H1 (cell line): ENCODE results near the gene DPM2. TPM values are rescaled to one million over a fixed set of nuclear protein-coding genes. Genes with fewer than 3 reads are reported as not detected.

Source experiments
- CTBP2 ChIP-seq: IDR thresholded peaks from 2 replicates; pipeline ENCODE4 v1.7.0; 2011; ENCODE audit warnings: borderline replicate concordance, mild to moderate bottlenecking, moderate library complexity, mixed read lengths, low read length; ENCODE audit not compliant: insufficient read depth, insufficient read length
- GABPA ChIP-seq: IDR thresholded peaks from 2 replicates; pipeline ENCODE4 v1.6.1; 2011; ENCODE audit warnings: mild to moderate bottlenecking, low read length, moderate library complexity, borderline replicate concordance; ENCODE audit not compliant: insufficient read depth
- polyA plus RNA-seq, 7 experiments: library from polyadenylated mRNA; depleted of rRNA in 3 of 7; stranded (reverse) in 5 of 7; unstranded in 2 of 7; fragments of >200 nt in 5 of 7; fragments of 200-250 nt in 2 of 7; gene quantifications; 1 replicate in 5 of 7; 2 replicates in 1 of 7; 4 replicates in 1 of 7; pipeline versions ENCODE4 v1.2.1 to v1.2.3, GENCODE V29; 2011 to 2013; ENCODE audit warnings: missing spikeins in 2 of 7, mixed read lengths in 2 of 7
- total RNA-seq: library from RNA; stranded (reverse); fragmentation: NEBNext Ultra II Directional; extraction: Animal tissue kit (Norgen Biotek cat#: 25700); gene quantifications from 2 replicates; pipeline ENCODE4 v1.2.1, GENCODE V29; 2021

The DPM2 gene
- total and polyA plus RNA-seq, 2 of the 8 experiments (the other 6 are each of a cell fraction or from before 2014, with no cell fraction given): 45.4 to 95.4 TPM

DNA sequence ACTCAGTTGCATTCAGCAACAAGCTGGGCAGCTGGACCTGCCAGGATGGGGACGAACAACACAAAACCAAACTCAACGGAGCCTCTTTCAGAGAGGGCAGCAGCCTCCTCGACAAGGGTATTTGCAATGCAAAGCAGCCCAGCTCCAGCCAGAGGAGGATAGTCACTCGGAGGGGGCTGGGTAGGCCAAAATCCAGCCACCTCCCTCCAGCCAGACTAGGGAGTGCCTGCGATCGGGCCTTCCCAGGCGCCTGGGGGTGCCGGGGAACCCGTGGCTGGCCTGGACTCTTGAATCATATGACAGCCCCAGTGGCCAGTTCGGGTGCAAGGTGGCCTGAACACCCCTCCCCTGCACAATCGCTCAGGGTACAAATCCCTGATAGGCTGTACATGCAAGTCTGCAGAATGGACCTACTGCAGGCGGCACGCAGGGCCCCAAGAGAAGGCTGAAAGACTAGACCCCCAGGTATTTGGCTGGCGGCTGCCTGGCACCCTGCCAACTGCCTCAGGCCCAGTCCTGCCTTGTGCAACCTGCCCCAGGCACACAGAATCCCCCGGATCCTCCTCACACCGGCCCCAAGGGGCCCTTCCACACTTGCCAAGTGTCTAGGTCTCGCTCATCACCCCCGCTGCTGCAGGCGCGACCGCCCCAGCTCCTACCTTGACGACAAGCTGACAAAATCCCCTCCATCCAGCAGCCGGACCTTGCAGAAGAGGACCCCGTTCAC is 41.8 kb upstream of the DPM2 start (continued):
- TF ChIP-seq CTBP2 (no peak), GABPA (no peak; the same call in 1 of the 2 replicates)
